ENCODE results near the gene OPCML. TPM values are rescaled to one million over a fixed set of nuclear protein-coding genes. Genes with fewer than 3 reads are reported as not detected.

Gene OPCML
- total RNA-seq, 1 donor from 2014 or later: not detected

DNA sequence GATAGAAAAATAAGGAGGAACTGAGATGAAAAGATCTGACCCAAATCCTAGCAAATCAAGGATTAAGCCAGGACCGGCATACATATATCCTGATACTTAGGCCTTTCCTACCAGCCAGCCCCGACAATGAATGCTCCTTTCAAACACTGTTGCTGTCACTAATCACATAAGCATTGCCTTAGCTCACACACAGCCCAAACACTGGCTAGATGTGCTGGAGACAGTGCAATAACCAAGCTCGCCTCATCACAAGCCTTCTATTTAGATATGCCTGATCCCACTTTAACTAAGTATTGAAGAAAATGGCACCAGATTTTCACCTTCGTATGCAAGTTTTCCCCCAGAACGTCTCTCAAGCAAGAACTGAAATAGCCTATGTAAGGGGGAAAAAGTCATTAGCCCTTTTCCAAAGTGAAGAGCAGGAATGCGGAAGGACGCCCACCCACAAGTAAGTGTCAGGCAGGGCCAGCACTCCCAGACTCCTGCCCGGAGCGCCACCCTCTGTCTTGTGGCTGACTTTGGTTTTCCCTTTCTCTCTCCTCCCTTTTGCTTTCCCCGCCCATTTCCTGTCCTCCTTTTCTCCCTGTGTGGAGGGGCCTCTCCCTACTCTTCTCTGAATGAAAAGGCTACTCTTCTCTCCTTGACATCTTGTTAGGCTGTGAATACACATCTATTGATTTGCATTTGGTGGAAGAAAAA lies 8.9 kb upstream of the OPCML start:
- Histone ChIP-seq H3K9me3 (no peaks in the 10 kb centered on the region), H3K4me1 (no peaks in the 10 kb centered on the region), H3K27ac (no peak overlapping the region), H3K27me3 (no peaks in the 10 kb centered on the region), H3K4me3 (no peak overlapping the region), H3K36me3 (no peaks in the 10 kb centered on the region)
- intact Hi-C loops (cut with DNase I): no loop called here
- no peak for DNase-seq (ENCODE audit: extremely low spot score in 2 of 2)
- TF ChIP-seq, protein P1, sequence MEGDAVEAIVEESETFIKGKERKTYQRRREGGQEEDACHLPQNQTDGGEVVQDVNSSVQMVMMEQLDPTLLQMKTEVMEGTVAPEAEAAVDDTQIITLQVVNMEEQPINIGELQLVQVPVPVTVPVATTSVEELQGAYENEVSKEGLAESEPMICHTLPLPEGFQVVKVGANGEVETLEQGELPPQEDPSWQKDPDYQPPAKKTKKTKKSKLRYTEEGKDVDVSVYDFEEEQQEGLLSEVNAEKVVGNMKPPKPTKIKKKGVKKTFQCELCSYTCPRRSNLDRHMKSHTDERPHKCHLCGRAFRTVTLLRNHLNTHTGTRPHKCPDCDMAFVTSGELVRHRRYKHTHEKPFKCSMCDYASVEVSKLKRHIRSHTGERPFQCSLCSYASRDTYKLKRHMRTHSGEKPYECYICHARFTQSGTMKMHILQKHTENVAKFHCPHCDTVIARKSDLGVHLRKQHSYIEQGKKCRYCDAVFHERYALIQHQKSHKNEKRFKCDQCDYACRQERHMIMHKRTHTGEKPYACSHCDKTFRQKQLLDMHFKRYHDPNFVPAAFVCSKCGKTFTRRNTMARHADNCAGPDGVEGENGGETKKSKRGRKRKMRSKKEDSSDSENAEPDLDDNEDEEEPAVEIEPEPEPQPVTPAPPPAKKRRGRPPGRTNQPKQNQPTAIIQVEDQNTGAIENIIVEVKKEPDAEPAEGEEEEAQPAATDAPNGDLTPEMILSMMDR (IDR thresholded peaks at IDR 0.05): no peak
- TF ChIP-seq POLR2A (IDR thresholded peaks at IDR 0.05) (no peak), POLR2AphosphoS5 (IDR thresholded peaks at IDR 0.05; ENCODE audit: insufficient read depth in 1 of 2, low read depth in 1 of 2) (no peak)

DNA sequence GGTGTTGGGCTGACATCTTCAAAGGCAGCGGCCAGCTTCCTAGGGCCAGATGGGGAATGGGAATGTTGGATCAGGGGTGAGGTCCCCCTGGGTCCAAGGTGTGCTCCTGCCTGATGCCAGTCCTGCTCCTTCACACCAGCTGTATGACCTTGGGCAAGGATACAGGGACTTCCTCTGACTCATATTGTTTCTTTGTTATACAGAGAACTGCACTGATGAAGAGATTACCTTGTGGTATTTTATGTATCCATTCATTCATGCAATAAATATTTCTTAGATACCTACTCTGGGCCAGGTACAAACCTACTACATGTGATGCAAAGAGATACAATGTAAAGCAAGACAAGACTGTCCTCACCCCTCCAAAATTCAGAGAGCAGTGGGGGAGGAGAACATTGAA lies 3.9 kb upstream of the OPCML start:
- no peak for DNase-seq (ENCODE audit: extremely low spot score in 2 of 2)
- no peak for TF ChIP-seq POLR2A (IDR thresholded peaks at IDR 0.05)
- TF ChIP-seq, protein P1 (IDR thresholded peaks at IDR 0.05): no peak
- no peak for TF ChIP-seq POLR2AphosphoS5 (IDR thresholded peaks at IDR 0.05; ENCODE audit: insufficient read depth in 1 of 2, low read depth in 1 of 2)
- intact Hi-C loops (cut with DNase I): no loop called here

DNA sequence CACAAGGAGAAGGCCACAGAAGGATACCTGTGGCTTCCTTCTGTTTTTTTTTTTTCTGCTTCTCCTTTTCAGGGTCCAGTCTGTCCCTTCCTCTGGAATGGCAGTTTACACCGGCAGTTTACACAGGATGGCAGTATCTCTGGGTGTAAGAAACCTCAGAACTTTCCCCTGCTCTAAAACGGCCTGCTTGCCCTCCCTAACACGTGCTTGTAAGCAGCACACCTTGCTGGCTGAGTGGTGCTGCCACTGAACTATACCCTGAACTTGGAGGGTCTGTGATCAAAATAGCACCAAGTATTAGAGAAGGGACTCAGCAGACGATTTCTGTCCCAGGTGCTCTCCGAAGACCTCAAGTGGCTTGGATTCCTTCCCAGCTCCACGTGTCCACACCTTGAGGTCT lies 904 bp upstream of the OPCML start:
- Histone ChIP-seq H3K4me3 (no peak overlapping the region), H3K27ac (no peak overlapping the region), H3K9me3 (no peaks in the 10 kb centered on the region), H3K27me3 (no peaks in the 10 kb centered on the region), H3K36me3 (no peaks in the 10 kb centered on the region), H3K4me1 (no peaks in the 10 kb centered on the region)
- intact Hi-C loops (cut with DNase I): no loop called here
- no peak for TF ChIP-seq POLR2AphosphoS5 (IDR thresholded peaks at IDR 0.05; ENCODE audit: insufficient read depth in 1 of 2, low read depth in 1 of 2)
- TF ChIP-seq, protein P1 (IDR thresholded peaks at IDR 0.05): no peak
- no peak for DNase-seq (ENCODE audit: extremely low spot score in 2 of 2)

More for the DNA sequence above, 3.9 kb upstream of the OPCML start:
- Histone ChIP-seq H3K36me3 (no peaks in the 10 kb centered on the region), H3K4me3 (no peak overlapping the region), H3K4me1 (no peaks in the 10 kb centered on the region), H3K9me3 (no peaks in the 10 kb centered on the region), H3K27me3 (no peaks in the 10 kb centered on the region), H3K27ac (no peak overlapping the region)

DNA sequence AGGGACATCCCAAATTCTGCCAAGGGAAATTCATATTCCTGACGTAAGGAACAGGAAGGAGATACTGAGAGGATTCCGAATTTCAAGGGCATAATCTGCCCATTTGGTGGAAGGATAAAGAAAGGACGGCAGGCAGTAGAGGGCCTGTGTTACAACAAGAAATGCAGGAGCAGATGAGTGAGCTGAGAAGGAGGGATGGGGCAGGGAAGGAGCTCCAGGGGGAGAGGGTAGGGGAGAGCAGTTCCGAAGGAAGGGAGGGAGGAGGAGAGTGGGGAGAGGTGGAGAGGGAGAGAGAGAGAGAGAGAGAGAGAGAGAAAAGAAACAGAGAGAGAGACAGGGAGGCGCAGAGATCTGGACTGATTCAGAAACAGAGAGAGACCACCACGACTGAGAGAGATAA lies 843 bp downstream of the OPCML start:
- H3K36me3 ChIP-seq: no peaks in the 10 kb centered on the region
- intact Hi-C loops (cut with DNase I): no loop called here
- no peak for DNase-seq (ENCODE audit: extremely low spot score in 2 of 2)
- no peak for TF ChIP-seq POLR2A (IDR thresholded peaks at IDR 0.05)
- TF ChIP-seq POLR2AphosphoS5 (IDR thresholded peaks at IDR 0.05; ENCODE audit: insufficient read depth in 1 of 2, low read depth in 1 of 2): no peak
- TF ChIP-seq, protein P1 (IDR thresholded peaks at IDR 0.05): no peak
- H3K27me3 ChIP-seq: no peaks in the 10 kb centered on the region
- no peak overlapping the region for H3K4me3 ChIP-seq
- H3K9me3 ChIP-seq: no peaks in the 10 kb centered on the region
- no peaks in the 10 kb centered on the region for H3K4me1 ChIP-seq
- no peak overlapping the region for H3K27ac ChIP-seq

DNA sequence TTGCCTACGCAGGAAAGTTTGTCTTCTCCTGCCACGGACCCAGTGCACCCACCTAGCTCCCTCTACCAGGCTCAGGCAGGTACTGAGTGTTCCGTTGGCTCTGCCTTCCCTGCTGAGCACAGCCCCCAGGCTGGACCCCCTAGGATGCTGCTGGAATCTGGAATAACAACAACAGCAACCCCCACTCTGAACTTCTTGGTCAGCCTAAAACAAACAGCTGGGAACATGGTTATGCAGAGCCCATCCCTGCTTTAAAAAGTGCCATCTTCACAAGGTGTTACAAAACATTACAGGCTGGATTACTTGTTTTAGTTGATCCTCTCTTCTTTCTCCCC lies 1.8 kb downstream of the OPCML start:
- no peak overlapping the region for H3K4me3 ChIP-seq
- no peak for TF ChIP-seq POLR2A (IDR thresholded peaks at IDR 0.05)
- TF ChIP-seq POLR2AphosphoS5 (IDR thresholded peaks at IDR 0.05; ENCODE audit: insufficient read depth in 1 of 2, low read depth in 1 of 2): no peak
- TF ChIP-seq, protein P1 (IDR thresholded peaks at IDR 0.05): no peak
- intact Hi-C loops (cut with DNase I): no loop called here
- no peak for DNase-seq (ENCODE audit: extremely low spot score in 2 of 2)
- H3K27ac ChIP-seq: no peak overlapping the region
- no peaks in the 10 kb centered on the region for H3K9me3 ChIP-seq
- no peaks in the 10 kb centered on the region for H3K27me3 ChIP-seq
- H3K36me3 ChIP-seq: no peaks in the 10 kb centered on the region
- no peaks in the 10 kb centered on the region for H3K4me1 ChIP-seq

All from vagina (tissue), 2 donors.